LNCAP (cell line): ENCODE results near the gene ECHS1.

Experiments
- CTCF ChIP-seq: fragments of 450-650 bp; IDR thresholded peaks from 2 replicates; pipeline ENCODE4 v1.5.1; 2017; ENCODE audit warnings: mild to moderate bottlenecking

The ECHS1 gene

DNA sequence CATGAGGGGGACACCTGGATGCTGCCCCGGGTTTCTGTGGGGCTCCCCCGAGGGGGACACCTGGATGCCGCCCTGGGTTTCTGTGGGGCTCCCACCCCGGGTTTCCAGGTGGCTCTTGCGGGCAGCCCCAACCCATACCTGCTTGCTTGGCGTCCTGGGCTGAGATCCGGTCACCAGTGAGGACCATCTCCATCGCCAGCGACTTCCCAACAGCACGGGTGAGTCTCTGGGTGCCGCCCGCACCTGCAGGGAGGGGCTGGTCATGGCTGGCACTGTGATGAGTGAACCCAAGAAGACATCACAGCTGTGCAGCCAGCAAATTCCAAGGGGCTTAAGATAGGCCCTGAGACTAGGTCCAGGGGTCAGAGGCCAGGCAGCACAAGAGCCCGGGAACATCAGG, 6.4 kb downstream of the ECHS1 start:
- no peak for TF ChIP-seq CTCF

GRCh38 chr10:133366130-133366478, 7.0 kb downstream of the ECHS1 start:
- TF ChIP-seq CTCF = no peak

- TF ChIP-seq CTCF = no peak
Observed at GRCh38 chr10:133365461-133366129, 7.6 kb downstream of the ECHS1 start.

- TF ChIP-seq CTCF = no peak
Observed at GRCh38 chr10:133364645-133365431, 8.3 kb downstream of the ECHS1 start.

- TF ChIP-seq CTCF = no peak
Observed at GRCh38 chr10:133362846-133363245, 10.3 kb downstream of the ECHS1 start.

GRCh38 chr10:133361773-133362441, 11.2 kb downstream of the ECHS1 start:
- no peak for TF ChIP-seq CTCF

- no peak for TF ChIP-seq CTCF
Observed at GRCh38 chr10:133361227-133361626, 11.9 kb downstream of the ECHS1 start.
